SK-N-SH treated with all-trans-retinoic acid at 6 μM for 48 hours (cell line): ENCODE measurements around the gene ART1.
"Not testable (repeated sequence)": the region's sequence is repeated elsewhere in the genome, so short reads cannot be mapped to it uniquely, and the experiment has no call there.

ENCODE experiments used
- ATAC-seq: fragments of 200-7000 bp; cut with Tn5 transposase; 3 replicates; pipeline ENCODE4 v1.9.1; 2020; ENCODE audit warnings: mild to moderate bottlenecking, moderate library complexity
- ARNTL ChIP-seq: fragments of 450-650 bp; formaldehyde crosslinking; IDR thresholded peaks from 2 replicates; pipeline ENCODE4 v1.5.0; 2020; ENCODE audit warnings: low read depth, mild to moderate bottlenecking, moderate library complexity, borderline replicate concordance
- CREB5 ChIP-seq: fragments of 250-450 bp; sonication (Bioruptor Pico); IDR thresholded peaks from 2 replicates; pipeline ENCODE4 v1.5.1; 2020; ENCODE audit warnings: low read depth, mild to moderate bottlenecking, moderate library complexity
- ESRRG ChIP-seq: fragments of 250-450 bp; sonication (Bioruptor Pico); IDR thresholded peaks from 2 replicates; pipeline ENCODE4 v1.6.1; 2021; ENCODE audit warnings: mild to moderate bottlenecking
- GLIS3 ChIP-seq: fragments of 250-450 bp; sonication (Bioruptor Pico); IDR thresholded peaks from 2 replicates; pipeline ENCODE4 v1.5.0; 2020; ENCODE audit warnings: mild to moderate bottlenecking, moderate library complexity
- RARB ChIP-seq: fragments of 250-450 bp; sonication (Bioruptor Pico); IDR thresholded peaks from 2 replicates; pipeline ENCODE4 v1.8.0; 2021; ENCODE audit warnings: mild to moderate bottlenecking, moderate library complexity
- TOX ChIP-seq: fragments of 250-450 bp; sonication (Bioruptor Pico); IDR thresholded peaks from 2 replicates; pipeline ENCODE4 v1.8.0; 2021; ENCODE audit warnings: mild to moderate bottlenecking, moderate library complexity, borderline replicate concordance
- TSHZ2 ChIP-seq: fragments of 250-450 bp; sonication (Bioruptor Pico); IDR thresholded peaks from 2 replicates; pipeline ENCODE4 v1.5.0; 2020; ENCODE audit warnings: mild to moderate bottlenecking, moderate library complexity
- ZFP3 ChIP-seq: fragments of 250-450 bp; sonication (Bioruptor Pico); IDR thresholded peaks from 2 replicates; pipeline ENCODE4 v1.5.0; 2020; ENCODE audit warnings: mild to moderate bottlenecking, moderate library complexity
- ZNF8 ChIP-seq: fragments of 450-650 bp; formaldehyde crosslinking; IDR thresholded peaks from 2 replicates; pipeline ENCODE4 v1.5.0; 2020; ENCODE audit warnings: mild to moderate bottlenecking, moderate library complexity
- TF ChIP-seq, protein P1 (sequence below): fragments of 250-450 bp; sonication (Bioruptor Pico); IDR thresholded peaks from 2 replicates; pipeline ENCODE4 v1.8.0; 2020; ENCODE audit warnings: mild to moderate bottlenecking, moderate library complexity, borderline replicate concordance
- TF ChIP-seq, protein P2 (sequence below): fragments of 250-450 bp; sonication (Bioruptor Pico); IDR thresholded peaks from 2 replicates; pipeline ENCODE4 v1.5.1; 2021; ENCODE audit warnings: mild to moderate bottlenecking, moderate library complexity

ART1 gene

GRCh38 chr11:3641701-3642070, 3.2 kb upstream of the ART1 start, which contains the start of gene ART5:
Gene ART5 (minus strand): TSS chr11:3641992. CDS start chr11:3641862, 130 bp downstream.
- ATAC-seq = no peak
- no peak for TF ChIP-seq CREB5

GRCh38 chr11:3642071-3642951, 2.6 kb upstream of the ART1 start:
- peak; percentile 95 for ATAC-seq
- TF ChIP-seq TOX (no peak), ARNTL (CRISPR knock-in tag) (no peak), TSHZ2 (CRISPR knock-in tag) (no peak), RARB (CRISPR knock-in tag) (no peak), ZNF8 (no peak), ESRRG (CRISPR knock-in tag) (no peak), GLIS3 (CRISPR knock-in tag) (no peak), ZFP3 (CRISPR knock-in tag) (no peak)
- TF ChIP-seq, protein P1, sequence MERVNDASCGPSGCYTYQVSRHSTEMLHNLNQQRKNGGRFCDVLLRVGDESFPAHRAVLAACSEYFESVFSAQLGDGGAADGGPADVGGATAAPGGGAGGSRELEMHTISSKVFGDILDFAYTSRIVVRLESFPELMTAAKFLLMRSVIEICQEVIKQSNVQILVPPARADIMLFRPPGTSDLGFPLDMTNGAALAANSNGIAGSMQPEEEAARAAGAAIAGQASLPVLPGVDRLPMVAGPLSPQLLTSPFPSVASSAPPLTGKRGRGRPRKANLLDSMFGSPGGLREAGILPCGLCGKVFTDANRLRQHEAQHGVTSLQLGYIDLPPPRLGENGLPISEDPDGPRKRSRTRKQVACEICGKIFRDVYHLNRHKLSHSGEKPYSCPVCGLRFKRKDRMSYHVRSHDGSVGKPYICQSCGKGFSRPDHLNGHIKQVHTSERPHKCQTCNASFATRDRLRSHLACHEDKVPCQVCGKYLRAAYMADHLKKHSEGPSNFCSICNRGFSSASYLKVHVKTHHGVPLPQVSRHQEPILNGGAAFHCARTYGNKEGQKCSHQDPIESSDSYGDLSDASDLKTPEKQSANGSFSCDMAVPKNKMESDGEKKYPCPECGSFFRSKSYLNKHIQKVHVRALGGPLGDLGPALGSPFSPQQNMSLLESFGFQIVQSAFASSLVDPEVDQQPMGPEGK = no peak
- TF ChIP-seq, protein P2, sequence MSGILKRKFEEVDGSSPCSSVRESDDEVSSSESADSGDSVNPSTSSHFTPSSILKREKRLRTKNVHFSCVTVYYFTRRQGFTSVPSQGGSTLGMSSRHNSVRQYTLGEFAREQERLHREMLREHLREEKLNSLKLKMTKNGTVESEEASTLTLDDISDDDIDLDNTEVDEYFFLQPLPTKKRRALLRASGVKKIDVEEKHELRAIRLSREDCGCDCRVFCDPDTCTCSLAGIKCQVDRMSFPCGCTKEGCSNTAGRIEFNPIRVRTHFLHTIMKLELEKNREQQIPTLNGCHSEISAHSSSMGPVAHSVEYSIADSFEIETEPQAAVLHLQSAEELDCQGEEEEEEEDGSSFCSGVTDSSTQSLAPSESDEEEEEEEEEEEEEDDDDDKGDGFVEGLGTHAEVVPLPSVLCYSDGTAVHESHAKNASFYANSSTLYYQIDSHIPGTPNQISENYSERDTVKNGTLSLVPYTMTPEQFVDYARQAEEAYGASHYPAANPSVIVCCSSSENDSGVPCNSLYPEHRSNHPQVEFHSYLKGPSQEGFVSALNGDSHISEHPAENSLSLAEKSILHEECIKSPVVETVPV = no peak
- TF ChIP-seq, all 23 proteins: peak for 0

DNA sequence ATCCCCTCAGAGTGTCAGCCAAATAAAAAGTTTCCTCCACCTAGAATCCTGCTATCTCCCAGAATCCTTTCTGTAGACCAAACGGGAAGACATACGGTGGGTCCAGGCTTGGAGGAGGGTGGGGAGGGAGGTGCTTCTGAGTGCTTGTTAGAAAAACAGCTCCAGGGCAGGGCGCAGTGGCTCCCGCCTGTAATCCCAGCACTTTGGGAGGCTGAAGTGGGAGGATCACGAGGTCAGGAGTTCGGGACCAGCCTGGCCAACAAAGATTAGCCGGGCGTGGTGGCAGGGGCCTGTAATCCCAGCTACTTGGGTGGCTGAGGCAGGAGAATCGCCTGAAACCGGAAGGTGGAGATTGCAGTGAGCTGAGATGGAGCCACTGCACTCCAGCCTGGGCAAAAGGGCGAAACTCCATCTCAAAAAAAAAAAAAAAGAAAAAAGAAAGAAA, 1.8 kb upstream of the ART1 start:
- ATAC-seq = not testable (repeated sequence)

- no peak for ATAC-seq
- TF ChIP-seq, protein P2 = no peak
These were observed 624 bp downstream of the ART1 start for GRCh38 chr11:3645552-3645951.

DNA sequence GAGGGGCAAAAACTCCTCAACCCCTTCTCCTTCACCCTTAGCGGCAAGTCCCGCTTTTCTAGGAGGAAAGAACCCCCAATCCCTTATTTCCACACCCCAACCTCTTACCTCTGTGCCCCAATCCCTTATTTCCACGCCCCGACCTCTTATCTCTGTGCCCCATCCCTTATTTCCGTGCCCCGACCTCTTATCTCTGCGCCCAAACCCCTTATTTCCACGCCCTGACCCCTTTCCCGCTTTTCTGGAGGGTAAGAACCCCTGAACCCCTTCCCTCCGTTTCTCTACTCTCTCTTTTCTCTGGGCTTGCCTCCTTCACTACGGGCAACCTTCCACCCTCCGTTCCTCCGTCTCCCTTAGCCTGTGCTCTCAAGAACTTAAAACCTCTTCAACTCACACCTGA, 3.9 kb downstream of the ART1 start:
- ATAC-seq = not testable (repeated sequence)

GRCh38 chr11:3649374-3649773, 4.4 kb downstream of the ART1 start:
- ATAC-seq = not testable (repeated sequence)

DNA sequence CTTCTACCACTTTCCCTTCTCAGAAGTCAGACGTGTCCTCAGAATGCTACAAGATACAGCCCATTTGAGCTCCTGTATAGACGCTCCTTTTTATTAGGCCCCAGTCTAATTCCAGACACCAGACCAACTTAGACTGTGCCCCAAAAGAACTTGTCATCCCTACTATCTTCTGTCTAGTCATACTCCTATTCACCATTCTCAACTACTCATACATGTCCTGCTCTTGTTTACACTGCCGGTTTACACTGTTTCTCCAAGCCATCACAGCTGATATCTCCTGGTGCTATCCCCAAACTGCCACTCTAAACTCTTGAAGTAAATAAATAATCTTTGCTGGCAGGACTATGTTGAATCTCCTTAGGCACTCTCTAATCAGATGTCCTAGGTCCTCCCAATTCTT, 7.6 kb downstream of the ART1 start:
- ATAC-seq = not testable (repeated sequence)
